GM19372 (cell line): ENCODE results near the gene DLGAP4.

Source experiments
- ATAC-seq: cut with Tn5 transposase; IDR thresholded peaks from one replicate; pipeline ENCODE4 v1.9.1; 2021; ENCODE audit warnings: mild to moderate bottlenecking, low read depth, moderate library complexity; ENCODE audit not compliant: unreplicated experiment

DLGAP4 gene

DNA sequence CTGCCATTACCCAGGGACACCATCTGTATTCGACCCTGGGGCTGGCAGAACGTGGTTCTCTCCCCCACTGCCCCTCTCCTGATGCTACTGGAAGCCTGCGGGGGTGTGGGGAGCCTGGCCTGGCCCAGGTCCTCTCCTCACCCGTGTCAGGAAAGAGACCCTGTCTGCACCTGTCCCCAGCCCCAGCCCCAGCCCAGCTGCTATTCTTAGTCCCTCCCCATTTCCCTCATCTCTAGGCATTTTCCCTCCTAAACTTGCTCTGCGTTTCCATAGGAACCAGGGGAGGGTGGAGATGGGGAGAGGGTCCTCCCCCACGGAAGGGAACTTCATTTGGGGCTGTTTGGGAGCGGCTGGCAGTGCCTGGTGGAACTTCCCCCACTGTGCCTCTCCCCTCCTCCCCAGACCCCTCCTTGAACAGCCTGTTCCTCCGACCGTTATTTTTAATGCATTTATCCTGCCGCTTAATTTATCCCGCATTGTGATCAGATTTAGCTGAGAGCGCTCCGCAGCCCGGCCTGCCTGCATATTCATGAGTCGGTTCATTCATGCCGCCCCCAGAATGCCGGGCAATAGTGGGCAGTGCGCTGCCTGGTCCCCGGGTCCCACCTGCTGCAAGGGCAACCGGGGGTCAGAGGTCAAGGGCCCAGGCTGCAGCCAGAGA lies 31.8 kb upstream of the DLGAP4 start:
- no peak for ATAC-seq

DNA sequence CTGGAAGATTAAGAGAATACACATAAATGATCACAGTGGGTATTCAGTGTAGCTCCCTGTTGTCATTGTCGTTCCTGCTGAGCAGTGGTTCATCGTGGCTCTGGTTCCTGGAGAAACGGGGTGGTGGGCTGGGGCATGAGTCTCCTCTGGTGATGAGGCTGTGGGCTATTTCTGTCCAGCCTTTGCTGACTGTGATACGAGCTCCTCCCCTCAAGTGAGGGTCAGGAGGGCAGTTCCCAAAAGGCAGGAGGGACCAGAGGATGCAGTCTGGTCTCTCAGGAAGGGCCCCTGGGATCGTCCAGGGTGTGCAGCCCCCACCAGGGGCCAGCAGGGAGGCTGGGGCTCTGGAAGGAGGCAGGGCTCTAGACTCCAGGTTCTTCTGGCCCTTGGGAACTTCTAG lies 31.1 kb upstream of the DLGAP4 start:
- ATAC-seq: no peak

DNA sequence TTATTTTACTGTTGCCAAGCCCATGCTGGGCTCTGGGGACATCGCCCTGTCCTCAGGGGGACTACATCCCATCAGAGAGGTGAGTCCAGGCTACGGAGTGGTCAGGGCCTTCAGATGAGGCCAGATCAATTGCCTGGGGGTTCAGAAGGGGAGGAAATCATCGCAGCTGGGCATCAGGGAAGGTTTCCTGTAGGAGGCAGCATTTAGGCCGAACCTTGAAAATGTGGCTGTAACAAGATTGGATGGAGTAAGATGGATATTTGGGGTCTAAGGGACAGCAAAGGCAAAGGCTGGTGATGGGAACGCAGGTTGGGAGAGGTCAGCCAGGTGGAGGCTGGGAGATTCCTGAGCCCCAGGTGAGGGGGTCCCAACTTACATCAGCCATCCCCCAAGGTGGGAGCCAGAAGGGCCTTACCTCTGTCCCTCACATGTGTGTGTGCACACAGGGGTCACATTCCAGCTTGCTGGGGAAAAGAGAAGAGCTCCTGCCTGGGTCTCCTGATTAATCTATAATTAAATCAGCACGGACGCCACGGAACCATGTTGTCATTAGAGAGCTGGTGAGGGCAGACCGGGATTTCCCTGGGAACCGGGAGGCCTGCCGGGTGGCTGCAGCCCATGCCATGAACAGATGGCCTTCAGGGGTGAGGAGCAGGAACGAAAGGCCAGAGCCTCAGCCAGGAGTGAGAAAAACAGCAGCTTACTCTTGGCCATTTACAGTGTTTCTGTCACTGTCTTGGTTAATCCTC lies 30.5 kb upstream of the DLGAP4 start:
- ATAC-seq: no peak

DNA sequence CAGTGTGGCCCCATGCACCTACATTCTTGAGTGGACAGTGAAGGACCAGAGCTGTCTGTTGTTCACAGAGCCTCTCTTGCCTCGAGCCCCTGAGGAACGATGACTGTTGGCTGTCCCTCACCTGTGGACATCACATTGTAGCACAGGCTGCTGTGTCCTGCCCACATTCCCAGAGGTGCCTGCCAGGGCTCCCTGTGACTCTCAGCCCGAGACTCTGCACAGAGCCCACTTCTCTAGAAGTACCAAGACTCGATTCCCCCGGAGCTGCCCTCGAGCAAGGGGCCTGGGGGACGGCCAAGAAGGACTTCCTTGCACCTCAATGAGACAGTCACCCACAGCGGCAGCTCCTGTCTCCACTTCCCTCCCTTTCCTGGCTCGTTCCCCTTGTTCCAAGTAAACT lies 28.6 kb upstream of the DLGAP4 start:
- ATAC-seq: no peak

DNA sequence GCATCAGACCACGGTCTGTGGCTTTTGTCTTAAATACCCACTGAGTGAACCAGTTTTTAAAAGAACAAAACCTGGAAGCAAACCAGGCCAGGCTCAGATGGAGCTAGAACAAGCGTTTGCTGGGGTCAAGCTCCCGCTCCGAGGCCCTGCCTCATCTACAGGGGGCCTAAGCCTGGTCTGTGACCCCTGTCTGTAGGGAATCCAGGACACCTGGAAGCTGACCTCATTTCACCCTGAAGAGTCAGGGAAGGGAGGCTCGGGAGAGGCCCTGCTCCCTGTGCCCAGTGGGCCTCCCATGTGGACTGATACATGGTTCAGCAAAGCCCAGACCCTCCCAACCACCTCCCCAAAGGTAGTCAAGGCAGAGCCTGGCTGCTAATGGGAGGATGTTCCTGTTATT lies 26.8 kb upstream of the DLGAP4 start:
- no peak for ATAC-seq

DNA sequence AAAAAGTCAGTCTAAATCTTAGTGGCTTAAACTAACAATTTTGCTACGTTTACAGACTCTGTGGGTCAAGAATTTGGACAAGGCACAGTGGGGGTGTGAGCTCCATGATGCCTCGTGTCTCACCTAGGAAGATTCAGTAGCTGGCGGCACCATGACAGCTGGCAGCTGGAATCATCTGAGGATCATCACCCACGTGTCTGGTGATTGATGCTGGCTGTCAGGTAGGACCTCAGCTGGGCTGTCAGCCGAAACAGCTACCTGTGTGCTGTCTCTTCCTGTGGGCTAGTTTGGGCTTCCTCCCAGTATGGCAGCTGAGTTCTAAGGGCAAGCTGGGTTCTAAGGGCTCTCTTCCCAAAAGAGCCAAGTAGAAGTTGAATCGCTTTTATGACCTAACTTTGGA lies 26.4 kb upstream of the DLGAP4 start:
- no peak for ATAC-seq

DNA sequence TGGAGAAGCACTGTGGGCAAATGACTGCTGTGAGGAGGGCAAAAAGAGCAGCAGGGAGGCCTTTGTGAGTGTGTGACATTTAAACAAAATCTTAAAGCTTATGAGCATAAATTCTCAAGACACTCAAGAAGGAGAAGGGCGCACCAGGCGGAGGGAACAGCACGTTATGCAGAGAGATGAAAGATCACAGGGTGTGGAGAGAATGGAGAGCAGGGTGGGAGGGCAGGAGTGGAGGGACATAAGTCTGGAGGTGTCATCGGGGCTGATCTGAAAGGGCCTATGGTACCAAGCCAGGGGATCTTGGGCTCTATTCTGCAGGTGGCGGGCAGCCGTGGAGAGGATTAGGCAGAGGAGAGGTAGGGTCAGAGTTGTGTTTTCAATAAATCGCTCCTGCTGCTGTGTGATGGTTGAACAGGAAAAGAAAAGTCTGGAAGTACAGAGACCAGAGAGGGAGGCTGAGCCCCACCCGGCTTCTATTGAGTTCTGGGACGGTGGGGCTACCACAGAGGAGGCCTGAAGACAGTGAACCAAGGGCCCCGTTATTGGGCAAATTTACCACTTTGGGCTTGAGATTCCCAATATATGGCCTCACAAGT lies 24.3 kb upstream of the DLGAP4 start:
- no peak for ATAC-seq

DNA sequence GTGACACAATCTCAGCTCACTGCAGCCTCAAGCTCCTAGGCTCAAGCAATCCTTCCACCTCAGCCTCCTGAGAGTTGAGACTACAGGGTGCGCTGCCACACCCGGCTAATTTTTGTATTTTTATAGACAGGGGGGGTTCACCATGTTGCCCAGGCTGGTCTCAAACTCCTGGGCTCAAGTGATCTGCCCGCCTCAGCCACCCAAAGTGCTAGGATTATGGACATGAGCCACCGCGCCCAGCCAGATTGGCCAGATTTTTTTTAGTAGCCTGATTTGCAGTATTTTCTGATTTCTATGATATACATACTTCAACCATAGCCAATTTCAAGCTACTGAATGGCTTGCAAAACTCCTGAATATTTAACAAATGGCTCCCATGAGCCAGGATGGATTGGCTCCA lies 21.4 kb upstream of the DLGAP4 start:
- ATAC-seq: no peak

DNA sequence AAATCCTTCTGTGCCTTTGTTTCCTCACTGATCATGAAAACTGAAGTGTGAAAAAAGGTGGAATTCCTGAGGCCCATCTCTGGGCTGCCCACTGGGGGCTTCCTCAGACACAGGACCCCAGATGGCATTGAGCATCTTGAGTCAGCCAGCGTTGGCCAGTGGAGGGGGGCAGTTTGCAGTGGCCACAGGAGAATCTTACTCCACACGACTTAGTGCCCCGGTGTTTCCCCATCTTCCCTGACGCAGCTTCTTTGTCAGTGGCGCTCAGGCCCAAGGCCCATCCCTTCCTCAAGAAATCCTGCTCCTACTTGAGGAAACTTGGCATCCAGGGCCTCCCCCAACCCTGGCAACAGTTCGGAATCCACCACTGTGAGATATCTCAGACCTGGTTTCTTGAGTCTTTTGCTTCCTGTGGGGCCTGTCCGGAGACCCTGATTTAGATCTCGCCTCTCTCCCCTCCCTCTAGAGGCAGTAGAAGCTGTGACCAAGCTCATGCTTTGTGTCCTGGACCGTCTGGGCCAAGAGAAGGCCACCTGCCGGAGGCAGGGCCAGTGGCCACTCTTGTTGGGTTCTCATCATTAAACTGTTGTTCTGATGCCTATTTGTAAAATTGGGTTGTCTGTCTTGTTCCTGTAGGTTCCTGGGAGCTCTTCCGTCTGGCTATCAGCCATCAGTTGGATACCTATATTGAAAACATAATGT lies 20.2 kb upstream of the DLGAP4 start:
- ATAC-seq: no peak

DNA sequence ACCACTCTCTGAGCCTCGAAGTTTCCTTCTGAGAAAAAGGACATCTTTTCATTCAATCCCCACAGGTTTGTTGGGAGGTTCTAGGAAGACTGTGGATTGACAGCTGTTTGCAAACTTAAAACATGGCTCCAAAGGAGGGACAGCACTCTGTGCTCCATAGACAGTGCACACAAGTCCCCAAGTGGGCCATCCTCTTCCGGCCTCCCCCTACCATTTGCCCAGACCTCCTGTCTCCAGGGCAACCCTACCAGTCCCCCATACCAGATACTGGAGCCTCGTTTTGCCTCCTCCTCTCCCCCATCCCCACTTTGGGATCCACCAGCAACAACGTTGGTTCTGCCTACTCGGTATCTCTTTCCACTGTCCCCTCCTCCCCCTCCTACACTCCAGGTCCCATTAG lies 8.5 kb upstream of the DLGAP4 start:
- no peak for ATAC-seq

DNA sequence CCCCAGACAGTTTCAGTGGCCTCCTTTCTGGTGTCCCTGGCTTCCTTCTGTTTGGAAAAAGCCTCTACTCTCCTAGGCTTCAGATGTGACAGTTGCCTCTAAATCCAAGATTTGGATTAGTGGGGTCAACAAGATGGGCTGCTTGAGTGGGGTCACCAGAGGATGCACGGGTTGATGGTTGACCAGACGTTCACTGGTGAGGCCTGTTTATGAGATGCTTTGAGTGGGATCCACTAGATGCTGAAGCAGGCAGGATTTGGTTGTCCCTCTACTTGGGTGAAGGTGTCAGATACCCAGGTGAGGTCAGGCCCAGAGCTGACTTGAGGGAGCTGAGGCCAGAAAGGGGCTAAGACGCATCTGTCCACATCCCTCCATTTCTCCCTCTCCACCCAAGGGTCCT lies 8.1 kb upstream of the DLGAP4 start:
- ATAC-seq: no peak

DNA sequence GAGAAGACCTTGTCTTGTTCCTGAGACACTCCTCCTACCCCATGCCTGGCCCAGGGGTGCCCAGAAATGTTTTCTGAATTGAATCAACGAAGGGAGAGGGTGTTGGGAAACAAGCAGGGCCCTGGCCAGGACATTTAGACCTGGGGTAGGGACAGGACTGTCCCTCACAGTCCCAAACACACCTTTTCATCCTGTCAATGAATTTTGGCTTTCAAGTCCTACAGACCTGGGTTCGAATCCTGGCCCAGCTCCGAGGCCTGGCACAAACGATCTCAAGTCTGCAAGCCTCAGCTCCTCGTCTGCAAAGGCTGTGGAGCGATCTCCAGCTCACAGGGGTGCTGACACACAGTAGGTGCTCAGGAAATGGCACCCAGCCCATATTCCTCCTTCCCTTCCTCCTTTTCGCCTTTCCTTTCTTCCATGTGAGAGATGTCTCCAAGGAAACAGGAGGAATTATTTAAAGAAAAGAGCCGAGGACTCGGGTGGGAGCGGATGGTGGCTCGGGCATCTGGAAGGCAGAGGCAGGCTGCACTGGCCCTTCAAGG lies 7.3 kb upstream of the DLGAP4 start:
- ATAC-seq: no peak

DNA sequence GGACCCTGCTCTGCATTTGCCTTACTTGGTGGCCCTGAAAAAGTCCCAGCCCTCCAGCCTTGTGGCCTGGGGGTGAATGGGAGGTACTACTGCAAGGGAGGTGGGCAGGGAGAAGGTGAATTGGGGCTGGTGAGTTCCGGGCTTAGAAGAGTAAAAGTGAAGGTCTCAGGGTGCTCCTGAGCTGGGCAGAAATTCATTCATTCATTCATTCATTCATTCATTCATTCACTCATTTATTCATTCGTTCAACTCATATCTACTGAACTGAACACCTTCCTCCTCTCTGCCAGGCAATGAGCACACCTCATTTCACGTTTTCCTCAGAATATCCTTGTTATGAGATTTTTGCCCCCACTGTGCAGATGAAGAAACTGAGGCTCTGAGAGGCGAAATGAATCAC lies 6.7 kb upstream of the DLGAP4 start:
- ATAC-seq: no peak

DNA sequence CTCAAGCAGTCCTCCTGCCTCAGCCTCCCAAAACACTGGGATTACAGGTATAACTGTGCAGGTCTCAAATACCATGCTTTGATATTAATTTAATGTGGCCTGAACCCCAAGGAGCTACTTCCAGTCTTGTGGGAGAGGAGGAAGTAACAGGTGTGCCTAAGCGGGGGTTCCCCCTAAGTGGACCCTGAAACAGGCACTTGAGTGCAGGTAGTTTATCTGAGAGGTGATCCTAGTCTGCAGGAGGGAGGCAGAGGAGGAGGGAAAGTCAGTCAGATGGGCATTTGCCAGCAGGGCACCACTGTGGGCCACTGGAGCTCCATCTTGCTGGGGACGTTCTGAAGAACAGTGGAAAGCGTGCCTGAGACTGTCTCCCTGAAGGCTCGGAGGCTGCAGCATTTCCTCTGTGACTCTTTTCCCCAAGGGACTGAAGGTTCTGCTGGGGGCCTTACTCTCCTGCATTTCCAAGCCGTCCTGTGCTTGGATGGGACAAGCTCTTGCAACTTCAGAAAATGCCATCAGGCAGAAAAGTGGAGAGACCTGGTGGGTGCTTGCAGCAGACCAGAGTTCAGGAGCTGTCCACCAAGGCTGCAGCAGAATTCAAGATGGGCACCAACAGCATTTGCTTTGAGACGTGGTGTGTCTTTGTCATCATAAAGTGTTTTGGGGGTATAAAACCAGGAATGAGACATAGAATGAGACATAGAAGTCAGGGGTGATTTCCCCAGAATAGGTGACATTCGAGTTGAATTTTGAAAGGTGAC lies 4.6 kb upstream of the DLGAP4 start:
- ATAC-seq: no peak

DNA sequence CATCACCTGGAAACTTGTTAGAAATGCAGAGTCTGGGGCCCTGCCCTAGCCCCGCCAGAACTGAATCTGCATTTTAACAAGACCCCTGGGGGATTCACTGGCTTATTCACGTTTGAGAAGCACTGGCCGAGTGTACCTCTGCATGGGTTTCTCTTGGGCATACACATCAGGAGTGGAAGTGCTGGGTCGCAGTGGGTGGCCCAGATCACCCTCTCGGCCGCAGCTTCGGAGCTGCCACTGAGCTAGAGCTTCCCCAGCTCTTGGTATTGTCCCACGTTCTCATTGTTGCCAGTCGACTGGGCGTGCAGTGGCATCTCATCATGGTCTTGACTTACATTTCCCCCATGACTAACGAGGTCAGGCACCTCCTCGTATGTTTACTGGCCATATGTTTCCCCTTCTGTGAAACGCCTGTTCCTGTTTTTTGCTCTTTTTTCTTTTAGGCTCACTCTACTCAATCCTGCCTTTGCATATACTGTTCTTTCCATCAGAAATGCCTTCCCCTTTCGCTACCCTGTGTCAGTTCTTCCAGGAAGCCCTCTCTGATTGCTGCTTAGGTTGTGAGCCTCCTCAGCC lies 3.0 kb upstream of the DLGAP4 start:
- ATAC-seq: no peak

DNA sequence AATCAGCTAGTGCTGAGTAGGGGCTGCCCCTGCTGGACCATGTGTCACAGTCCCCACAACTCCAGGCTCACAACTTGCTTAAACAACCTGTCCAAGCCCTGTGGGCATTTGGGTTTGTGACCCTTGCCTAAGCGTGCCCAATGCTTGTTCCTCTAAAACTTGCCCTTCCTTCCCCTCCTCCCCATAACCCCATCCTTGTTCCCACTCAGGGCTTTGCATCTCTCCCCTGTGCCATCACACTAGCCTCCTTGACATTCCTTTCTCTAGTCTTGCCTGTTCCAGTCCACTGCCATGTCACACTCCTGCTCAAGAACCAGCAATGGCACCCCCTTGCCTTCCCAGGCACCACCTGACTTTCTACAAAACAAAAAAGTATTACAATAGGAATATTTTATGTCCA lies 2.3 kb upstream of the DLGAP4 start:
- no peak for ATAC-seq

DNA sequence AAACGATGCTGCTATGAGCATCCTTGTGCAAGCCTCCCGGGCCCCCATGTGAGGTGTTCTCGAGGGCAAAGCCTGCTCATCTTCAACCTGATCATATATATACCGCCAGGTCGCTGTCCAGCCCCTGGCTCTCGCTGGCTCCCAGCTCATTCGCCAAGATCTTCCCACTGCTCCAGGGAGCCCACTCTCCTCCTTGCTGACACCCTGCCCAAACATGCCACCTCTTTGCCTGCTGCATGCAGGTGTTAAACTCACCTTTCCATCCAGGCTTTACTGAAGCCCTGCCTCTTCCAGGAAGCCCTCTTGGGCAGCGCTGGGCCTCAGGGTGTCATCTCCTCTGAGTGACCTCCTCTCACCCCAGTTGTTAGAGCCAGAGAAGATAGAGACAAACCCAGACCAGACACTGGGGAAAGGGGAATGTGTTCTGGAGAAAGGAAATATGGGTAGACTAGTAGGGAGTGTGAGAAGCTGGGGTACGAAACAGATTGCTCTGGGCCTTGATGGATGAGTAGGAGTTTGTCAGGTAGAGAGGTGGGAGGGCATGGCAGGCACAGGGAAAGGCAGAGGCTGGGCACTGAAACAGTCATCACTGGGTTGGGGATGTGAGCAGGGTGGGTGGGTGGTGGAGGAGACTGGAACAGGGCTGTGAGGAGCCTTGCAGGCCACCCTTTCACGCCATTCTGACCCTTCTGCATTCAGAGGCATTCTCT lies 1.2 kb upstream of the DLGAP4 start:
- no peak for ATAC-seq

DNA sequence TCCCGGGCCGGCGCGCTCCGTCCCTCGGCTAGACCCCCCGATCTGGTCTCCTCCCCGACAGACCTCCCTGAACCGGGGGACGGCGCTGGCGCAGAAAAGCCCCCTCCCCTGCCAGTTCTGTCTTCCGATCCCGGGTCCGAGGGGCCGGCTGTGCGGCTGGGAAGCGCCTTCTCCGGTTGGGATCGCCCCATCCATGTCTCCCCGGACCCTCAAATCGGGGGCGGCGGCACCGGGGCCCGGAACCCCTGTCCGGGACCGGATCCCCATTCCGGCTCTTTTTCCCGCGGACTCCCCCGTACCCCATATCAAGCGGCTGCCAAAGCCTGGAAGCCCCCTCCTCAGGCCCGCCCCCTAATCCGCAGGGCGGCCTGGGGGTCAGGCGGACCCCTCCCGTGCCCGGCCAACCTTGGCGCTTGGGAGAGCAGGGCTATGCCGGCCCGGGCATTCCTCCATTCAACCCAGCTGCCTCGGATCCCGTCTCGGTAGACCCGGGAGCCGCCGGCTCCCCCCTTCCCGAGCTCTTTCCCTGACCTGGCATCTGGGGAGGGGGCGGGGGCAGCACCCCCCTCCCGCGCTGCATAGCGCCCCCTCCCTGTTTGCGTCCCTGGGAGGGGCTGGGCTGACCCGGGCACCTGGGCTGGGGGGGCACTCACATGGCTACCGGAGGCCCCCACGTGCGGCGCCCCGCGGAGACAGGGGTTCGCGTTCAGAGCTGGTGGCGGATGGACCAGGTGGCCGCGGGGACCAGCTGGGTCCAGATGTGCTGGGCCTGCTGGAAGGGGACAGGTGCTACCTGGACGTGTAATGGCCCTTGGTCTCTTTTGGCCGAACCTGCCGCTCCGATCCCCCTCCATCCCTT lies 643 bp downstream of the DLGAP4 start:
- ATAC-seq: no peak
